Esophagus (tissue), 2 donors: ENCODE measurements around the gene SMC3. TPM values are rescaled to one million over a fixed set of nuclear protein-coding genes. Genes with fewer than 3 reads are reported as not detected.

ENCODE experiments used
- polyA plus RNA-seq, 2 donors: library from polyadenylated mRNA; stranded (reverse); fragments of 200-250 nt; gene quantifications; one replicate each; pipeline ENCODE4 v1.2.3, GENCODE V29; 2013
- donor health status: healthy with polysubstance abuse.
- donor health status: Bipolar disorder and iron deficiency.

Gene SMC3
- polyA plus RNA-seq, 2 donors: 11.3 to 18.0 TPM

Other genes with a start within 250 kb of the SMC3 start
- 100 to 1,000 TPM in 1 of 2 donors, 10 to 100 TPM in 1; 33.8 to 107 TPM for gene DUSP5, start 69.8 kb upstream of the SMC3 start, polyA plus RNA-seq
- 1 to 10 TPM; 2.7 to 7.2 TPM for gene RBM20, start 76.6 kb downstream of the SMC3 start, polyA plus RNA-seq